Upper lobe of left lung (tissue), 4 donors: Measurements from ENCODE around the gene CRB1.

Experiments
- CTCF ChIP-seq, 6 experiments: fragments of 450-650 bp in 4 of 6; fragments of 200-600 bp in 2 of 6; sonication (generic) in 2 of 6; IDR thresholded peaks; one replicate each; pipeline ENCODE4 v1.5.1; 2016 to 2019; ENCODE audit warnings: antibody characterized with exemption in 6 of 6
- EP300 ChIP-seq, 4 donors: sonication (generic); formaldehyde crosslinking; IDR thresholded peaks; one replicate each; pipeline ENCODE4 v1.5.1; 2017; ENCODE audit warnings: antibody characterized with exemption in 4 of 4, control low read depth in 2 of 4
- POLR2A ChIP-seq, 4 donors: fragments of 450-650 bp; IDR thresholded peaks; one replicate each; pipeline ENCODE4 v1.5.1; 2016 to 2017; ENCODE audit warnings: antibody characterized with exemption in 4 of 4, mild to moderate bottlenecking in 2 of 4
- POLR2AphosphoS5 ChIP-seq, 2 donors: sonication (generic); formaldehyde crosslinking; IDR thresholded peaks; one replicate each; pipeline ENCODE4 v1.5.1; 2017; ENCODE audit warnings: antibody characterized with exemption in 2 of 2

GRCh38 chr1:197466813-197467212 is 198.8 kb downstream of the CRB1 start:
- TF ChIP-seq POLR2A (IDR thresholded peaks at IDR 0.05) (no peak), CTCF (IDR thresholded peaks at IDR 0.05) (no peak), POLR2AphosphoS5 (IDR thresholded peaks at IDR 0.05) (no peak), EP300 (IDR thresholded peaks at IDR 0.05) (no peak)
